ENCODE measurements around the gene PDE1A. TPM values are rescaled to one million over a fixed set of nuclear protein-coding genes. Genes with fewer than 3 reads are reported as not detected.

Gene PDE1A
- total RNA-seq, 1 donor from 2014 or later = 1.1 TPM

GRCh38 chr2:182330451-182331305, 96.2 kb downstream of the PDE1A start:
- Mint-ChIP-seq H3K27ac (ENCODE audit: unreplicated experiment) (peak overlapping the region; percentile 30), H3K4me3 (ENCODE audit: unreplicated experiment) (no peak overlapping the region), H3K36me3 (ENCODE audit: low read depth) (peaks cover 8% of the 10 kb centered on the region), H3K4me1 (ENCODE audit: low read depth) (peaks cover 10% of the 10 kb centered on the region), H3K27me3 (ENCODE audit: low read depth) (no peaks in the 10 kb centered on the region), H3K9me3 (ENCODE audit: low read depth) (peaks cover 29% of the 10 kb centered on the region)
- TF ChIP-seq CTCF (IDR thresholded peaks at IDR 0.05) = no peak
- DNase-seq (ENCODE audit: low spot score) = no peak

DNA sequence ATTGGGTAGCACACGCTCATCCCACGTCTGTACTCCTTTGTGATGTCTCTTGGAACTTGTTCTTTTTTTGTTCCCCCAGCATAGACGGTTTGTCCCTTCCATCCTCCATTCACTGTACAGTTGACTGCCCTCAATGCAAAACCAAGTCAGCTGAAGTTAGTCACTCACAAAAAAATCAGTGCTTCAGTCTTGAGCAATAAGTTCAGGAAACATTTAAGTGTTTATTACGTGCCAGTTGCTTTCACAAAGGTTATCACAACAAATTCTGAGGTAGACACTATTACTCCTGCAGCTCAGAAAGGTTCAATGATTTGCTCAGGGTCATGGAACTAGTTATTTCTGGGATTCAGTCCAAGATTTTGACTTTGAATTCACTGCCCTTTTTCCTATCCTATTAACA, 102.2 kb downstream of the PDE1A start:
- Mint-ChIP-seq H3K9me3 (ENCODE audit: low read depth) (peaks cover 3% of the 10 kb centered on the region), H3K4me3 (ENCODE audit: unreplicated experiment) (no peak overlapping the region), H3K27me3 (ENCODE audit: low read depth) (no peaks in the 10 kb centered on the region), H3K27ac (ENCODE audit: unreplicated experiment) (no peak overlapping the region), H3K36me3 (ENCODE audit: low read depth) (peaks cover 2% of the 10 kb centered on the region), H3K4me1 (ENCODE audit: low read depth) (peaks cover 25% of the 10 kb centered on the region)
- no peak for TF ChIP-seq CTCF (IDR thresholded peaks at IDR 0.05)
- no peak for DNase-seq (ENCODE audit: low spot score)

DNA sequence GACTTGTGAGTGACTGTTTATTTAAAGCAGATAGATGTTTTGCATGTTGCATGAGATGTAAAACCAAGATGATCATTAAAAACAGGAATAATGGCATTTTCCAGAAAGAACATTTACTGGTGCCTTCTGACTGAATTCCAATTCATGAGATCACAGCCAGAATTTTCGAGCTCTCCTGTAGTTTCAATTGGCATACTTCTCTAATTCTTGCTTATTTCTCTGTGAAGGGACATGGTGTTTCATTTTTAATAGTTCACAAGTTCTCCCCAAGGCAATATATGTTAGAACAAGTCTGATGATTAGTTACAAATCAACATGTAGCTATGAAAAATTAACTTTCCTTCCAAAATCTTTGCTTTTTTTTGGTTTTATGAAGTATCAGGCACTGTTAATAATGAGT, 105.7 kb downstream of the PDE1A start:
- DNase-seq (ENCODE audit: low spot score) = no peak
- H3K27ac Mint-ChIP-seq (ENCODE audit: unreplicated experiment) = no peak overlapping the region
- H3K27me3 Mint-ChIP-seq (ENCODE audit: low read depth) = no peaks in the 10 kb centered on the region
- H3K4me1 Mint-ChIP-seq (ENCODE audit: low read depth) = peaks cover 45% of the 10 kb centered on the region
- peaks cover 3% of the 10 kb centered on the region for H3K9me3 Mint-ChIP-seq (ENCODE audit: low read depth)
- H3K36me3 Mint-ChIP-seq (ENCODE audit: low read depth) = peaks cover 2% of the 10 kb centered on the region
- H3K4me3 Mint-ChIP-seq (ENCODE audit: unreplicated experiment) = no peak overlapping the region
- TF ChIP-seq CTCF (IDR thresholded peaks at IDR 0.05) = no peak

GRCh38 chr2:182319556-182320505, 107.0 kb downstream of the PDE1A start:
- Mint-ChIP-seq H3K36me3 (ENCODE audit: low read depth) (peaks cover 2% of the 10 kb centered on the region), H3K27ac (ENCODE audit: unreplicated experiment) (peak overlapping the region; percentile 61), H3K9me3 (ENCODE audit: low read depth) (peaks cover 3% of the 10 kb centered on the region), H3K4me1 (ENCODE audit: low read depth) (peaks cover 43% of the 10 kb centered on the region), H3K27me3 (ENCODE audit: low read depth) (no peaks in the 10 kb centered on the region), H3K4me3 (ENCODE audit: unreplicated experiment) (no peak overlapping the region)
- TF ChIP-seq CTCF (IDR thresholded peaks at IDR 0.05) = no peak
- no peak for DNase-seq (ENCODE audit: low spot score)

Data from chondrocyte (in vitro differentiated cells).